ENCODE measurements around the gene STPG1.

The STPG1 gene

GRCh38 chr1:24325587-24326449 is 87.8 kb downstream of the STPG1 start:
- H3K36me3 Mint-ChIP-seq: no peaks in the 10 kb centered on the region
- ATAC-seq (ENCODE audit: low read depth) (no peak), DNase-seq (ENCODE audit: low spot score in 2 of 2) (no peak)
- H3K4me3 Mint-ChIP-seq: no peak overlapping the region
- H3K9me3 Mint-ChIP-seq: no peaks in the 10 kb centered on the region
- peaks cover 6% of the 10 kb centered on the region for H3K4me1 Mint-ChIP-seq
- H3K27me3 Mint-ChIP-seq: peaks cover 4% of the 10 kb centered on the region
- H3K27ac Mint-ChIP-seq: no peak overlapping the region

- DNase-seq (ENCODE audit: low spot score in 2 of 2) (no peak), ATAC-seq (ENCODE audit: low read depth) (no peak)
- Mint-ChIP-seq H3K27ac (no peak overlapping the region), H3K4me1 (peaks cover 6% of the 10 kb centered on the region), H3K27me3 (peaks cover 11% of the 10 kb centered on the region), H3K36me3 (no peaks in the 10 kb centered on the region), H3K9me3 (no peaks in the 10 kb centered on the region), H3K4me3 (no peak overlapping the region)
These were observed 88.7 kb downstream of the STPG1 start for GRCh38 chr1:24324903-24325302.

DNA sequence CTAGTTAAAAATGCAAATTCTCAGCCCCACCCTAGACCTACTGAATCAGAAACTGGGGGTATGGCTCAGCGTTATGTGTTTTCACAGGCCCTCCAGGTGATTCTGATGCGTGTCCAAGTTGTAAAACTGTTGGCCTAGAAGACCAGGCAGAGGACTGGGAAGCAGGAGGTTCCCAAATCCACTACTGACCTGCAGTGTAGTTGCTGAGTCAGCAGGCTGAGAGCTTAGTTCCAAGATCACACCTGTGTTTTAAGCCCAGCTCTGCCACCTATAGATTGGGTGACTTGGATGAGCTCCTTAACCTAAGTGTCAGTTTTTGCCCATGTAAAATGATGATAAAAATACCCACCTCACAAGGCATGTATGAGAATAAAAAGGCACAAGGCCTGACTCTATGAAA is 90.3 kb downstream of the STPG1 start:
- H3K36me3 Mint-ChIP-seq: no peaks in the 10 kb centered on the region
- no peak overlapping the region for H3K27ac Mint-ChIP-seq
- no peaks in the 10 kb centered on the region for H3K9me3 Mint-ChIP-seq
- no peak overlapping the region for H3K4me3 Mint-ChIP-seq
- H3K27me3 Mint-ChIP-seq: peaks cover 15% of the 10 kb centered on the region
- H3K4me1 Mint-ChIP-seq: peaks cover 18% of the 10 kb centered on the region
- DNase-seq (ENCODE audit: low spot score in 2 of 2): no peak
- ATAC-seq (ENCODE audit: low read depth): no peak

DNA sequence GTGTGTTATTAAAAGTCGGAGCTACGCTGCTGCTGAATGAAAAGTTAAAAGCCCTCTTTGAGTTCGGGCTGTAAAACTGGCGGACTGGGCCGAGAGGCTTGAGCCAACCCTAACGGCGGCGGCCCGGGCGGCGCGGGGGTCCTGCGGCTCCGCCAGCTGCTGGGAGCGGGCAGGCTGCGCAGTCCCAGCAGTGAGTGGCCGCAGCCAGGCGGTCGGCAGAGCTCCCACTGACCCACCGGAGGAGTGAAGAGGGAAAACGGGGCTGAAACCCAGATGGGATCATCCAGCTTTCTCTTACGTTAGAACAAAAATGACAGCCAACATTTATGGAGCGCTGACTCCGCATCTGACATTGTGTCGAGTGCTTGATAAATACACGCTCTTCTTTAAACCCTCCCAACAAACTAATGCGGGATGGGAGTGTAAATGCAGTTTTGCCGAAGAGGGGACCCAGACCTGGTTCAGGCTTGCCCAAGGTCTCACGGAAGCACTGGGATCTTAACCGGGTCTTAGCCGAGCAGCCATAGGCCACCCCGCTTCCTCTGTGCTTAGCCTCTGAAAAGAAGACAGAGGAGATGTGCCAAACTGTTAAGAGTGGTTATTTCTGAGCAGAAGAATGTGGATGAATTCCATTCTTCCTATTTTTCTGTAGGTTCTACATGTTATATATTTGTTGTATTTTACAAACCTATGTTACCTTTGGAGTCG is 91.0 kb downstream of the STPG1 start:
- H3K36me3 Mint-ChIP-seq: no peaks in the 10 kb centered on the region
- H3K4me3 Mint-ChIP-seq: peak overlapping the region; percentile 88
- peak; percentile 18 for ATAC-seq (ENCODE audit: low read depth)
- no peaks in the 10 kb centered on the region for H3K9me3 Mint-ChIP-seq
- DNase-seq (ENCODE audit: low spot score in 2 of 2): no peak
- peaks cover 15% of the 10 kb centered on the region for H3K27me3 Mint-ChIP-seq
- H3K27ac Mint-ChIP-seq: peak overlapping the region; percentile 24
- peaks cover 19% of the 10 kb centered on the region for H3K4me1 Mint-ChIP-seq

DNA sequence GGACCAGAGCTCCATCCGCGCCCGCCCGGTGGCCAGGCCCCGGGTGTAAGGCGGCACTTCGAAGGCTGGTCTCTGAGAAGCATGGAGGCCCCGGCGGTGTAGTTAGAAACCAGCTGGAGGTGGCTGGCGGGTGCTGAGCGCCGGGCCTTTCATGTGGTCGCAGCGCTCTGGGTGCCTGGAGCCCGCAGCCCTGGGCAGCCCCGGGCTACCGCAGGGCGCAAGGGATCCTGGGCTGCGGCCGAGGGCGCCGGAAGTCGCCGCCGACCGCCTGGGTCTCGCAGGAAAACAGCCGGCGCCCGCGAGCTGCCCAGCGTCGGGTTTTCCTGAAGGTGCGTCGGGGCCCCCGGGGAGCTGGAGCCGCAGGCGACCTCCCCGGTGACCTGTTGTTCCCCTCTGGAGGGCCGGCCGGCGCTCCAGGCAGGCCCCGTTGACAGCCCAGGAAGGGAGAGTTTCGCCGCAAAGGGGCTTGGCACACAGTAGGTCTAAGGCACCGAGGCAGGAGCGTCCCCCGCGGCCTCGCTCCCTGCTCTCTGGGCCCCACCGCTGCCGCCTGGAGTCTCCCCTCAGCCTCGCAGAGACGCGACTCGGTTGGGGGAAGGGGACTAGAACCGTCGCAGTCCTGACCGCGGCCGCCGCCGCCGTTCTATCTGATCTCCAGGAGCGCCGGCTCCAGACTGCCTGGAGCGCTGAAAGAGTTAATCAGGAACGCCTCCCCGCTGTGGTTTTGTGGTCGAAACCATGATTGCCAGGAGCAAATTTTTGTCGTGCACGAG is 91.7 kb downstream of the STPG1 start:
- no peaks in the 10 kb centered on the region for H3K9me3 Mint-ChIP-seq
- peak overlapping the region; percentile 88 for H3K4me3 Mint-ChIP-seq
- H3K27ac Mint-ChIP-seq: peak overlapping the region; percentile 24
- H3K27me3 Mint-ChIP-seq: peaks cover 15% of the 10 kb centered on the region
- ATAC-seq (ENCODE audit: low read depth): peak; percentile 78
- peaks cover 19% of the 10 kb centered on the region for H3K4me1 Mint-ChIP-seq
- peak; percentile 27 to 49 for DNase-seq (ENCODE audit: low spot score in 2 of 2)
- no peaks in the 10 kb centered on the region for H3K36me3 Mint-ChIP-seq

DNA sequence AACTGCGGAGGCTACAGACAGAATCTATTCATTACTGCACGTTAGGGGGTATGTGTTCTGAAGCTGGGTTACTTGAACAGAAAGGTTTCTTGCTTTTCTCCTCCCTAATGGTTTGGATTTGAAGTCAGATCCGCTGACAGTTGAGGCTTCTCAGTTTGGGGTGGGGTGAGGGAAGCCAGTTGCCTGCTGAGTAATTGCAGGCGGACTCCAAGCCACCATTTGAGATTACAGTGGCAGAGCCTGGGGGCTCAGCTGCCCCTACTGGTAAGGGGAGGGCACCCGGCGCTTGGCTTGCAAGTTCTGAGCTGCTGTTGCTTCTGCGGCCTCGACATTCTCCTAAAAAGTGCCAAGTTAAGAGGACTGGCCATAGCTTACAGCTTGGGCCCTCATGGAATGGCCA is 92.5 kb downstream of the STPG1 start:
- Mint-ChIP-seq H3K27me3 (peaks cover 15% of the 10 kb centered on the region), H3K27ac (no peak overlapping the region), H3K9me3 (no peaks in the 10 kb centered on the region), H3K36me3 (no peaks in the 10 kb centered on the region), H3K4me1 (peaks cover 19% of the 10 kb centered on the region), H3K4me3 (no peak overlapping the region)
- DNase-seq (ENCODE audit: low spot score in 2 of 2) (no peak), ATAC-seq (ENCODE audit: low read depth) (no peak)

DNA sequence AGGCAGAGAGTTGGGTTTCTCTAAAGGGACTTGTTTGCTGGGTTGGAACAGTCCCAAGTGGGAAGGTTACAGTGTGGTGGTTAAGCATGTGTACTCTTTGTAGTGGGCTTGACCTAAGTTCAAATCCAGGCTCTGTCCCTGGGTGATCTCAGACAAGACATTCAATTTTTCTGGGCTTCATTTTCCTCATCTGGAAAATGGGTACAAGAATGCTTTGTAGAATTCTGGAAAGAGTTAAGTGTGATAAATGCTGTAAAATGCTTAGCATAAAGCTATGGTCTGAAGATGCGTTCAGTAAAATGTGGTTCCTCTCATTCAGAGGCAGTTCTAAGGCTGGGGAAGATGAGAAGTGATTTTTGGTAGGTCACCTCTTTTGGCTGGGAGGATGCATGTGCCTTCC is 93.6 kb downstream of the STPG1 start:
- peaks cover 19% of the 10 kb centered on the region for H3K4me1 Mint-ChIP-seq
- H3K27me3 Mint-ChIP-seq: peaks cover 15% of the 10 kb centered on the region
- no peak for DNase-seq (ENCODE audit: low spot score in 2 of 2)
- no peaks in the 10 kb centered on the region for H3K36me3 Mint-ChIP-seq
- no peak overlapping the region for H3K4me3 Mint-ChIP-seq
- no peak overlapping the region for H3K27ac Mint-ChIP-seq
- ATAC-seq (ENCODE audit: low read depth): no peak
- H3K9me3 Mint-ChIP-seq: no peaks in the 10 kb centered on the region

- DNase-seq (ENCODE audit: low spot score in 2 of 2) (no peak), ATAC-seq (ENCODE audit: low read depth) (no peak)
- Mint-ChIP-seq H3K4me3 (peak within 1 kb of the TSS; percentile 17), H3K27ac (no peak within 1 kb of the TSS), H3K9me3 (no peaks in the 10 kb centered on the region), H3K36me3 (no peaks in the 10 kb centered on the region), H3K4me1 (peaks cover 19% of the 10 kb centered on the region), H3K27me3 (peaks cover 15% of the 10 kb centered on the region)
These were observed 94.2 kb downstream of the STPG1 start, which contains the start of gene GRHL3 for GRCh38 chr1:24319312-24319863. GRHL3 (plus strand) TSS chr1:24319357; CDS start chr1:24319552, 195 bp downstream.

GRCh38 chr1:24318615-24319311 is 94.8 kb downstream of the STPG1 start:
- Mint-ChIP-seq H3K9me3 (no peaks in the 10 kb centered on the region), H3K4me1 (peaks cover 19% of the 10 kb centered on the region), H3K27me3 (peaks cover 15% of the 10 kb centered on the region), H3K27ac (no peak overlapping the region), H3K36me3 (no peaks in the 10 kb centered on the region), H3K4me3 (peak overlapping the region; percentile 17)
- no peak for DNase-seq (ENCODE audit: low spot score in 2 of 2)
- peak; percentile 14 for ATAC-seq (ENCODE audit: low read depth)

DNA sequence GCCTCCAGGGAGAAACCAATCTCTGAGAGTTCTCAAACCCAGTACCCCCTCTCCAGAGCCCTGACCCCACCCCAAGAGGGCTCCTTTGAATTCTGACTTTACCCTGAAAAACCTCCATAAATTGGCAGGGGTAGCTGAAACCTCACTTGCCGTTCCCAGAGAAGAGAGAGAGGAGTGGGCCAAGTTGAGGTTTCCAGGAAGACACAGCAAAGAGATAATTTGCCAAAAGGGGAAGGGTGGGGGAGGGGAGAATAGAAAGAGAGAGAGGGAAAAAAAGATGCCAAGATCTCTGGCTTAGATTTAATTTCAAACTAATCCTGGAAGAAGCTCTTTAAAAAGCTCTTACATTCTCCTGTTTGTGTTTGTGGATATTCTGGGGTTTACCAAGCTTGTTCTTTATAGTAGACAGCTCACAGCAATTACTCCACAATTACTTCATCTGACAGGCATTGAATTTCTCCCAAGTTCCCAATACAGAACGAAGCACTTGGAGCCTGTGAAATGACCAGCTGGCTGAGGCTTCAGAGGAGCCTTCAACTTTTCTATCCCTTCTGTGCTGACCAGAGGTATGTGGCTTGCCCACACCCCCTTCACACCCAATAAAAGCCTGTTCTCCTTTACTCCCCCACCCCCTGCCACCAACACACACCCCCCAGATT is 95.5 kb downstream of the STPG1 start:
- Mint-ChIP-seq H3K4me3 (no peak overlapping the region), H3K27me3 (peaks cover 15% of the 10 kb centered on the region), H3K36me3 (no peaks in the 10 kb centered on the region), H3K4me1 (peaks cover 19% of the 10 kb centered on the region), H3K9me3 (no peaks in the 10 kb centered on the region), H3K27ac (no peak overlapping the region)
- DNase-seq (ENCODE audit: low spot score in 2 of 2): no peak
- ATAC-seq (ENCODE audit: low read depth): no peak

GRCh38 chr1:24317081-24317480 is 96.5 kb downstream of the STPG1 start:
- H3K9me3 Mint-ChIP-seq: no peaks in the 10 kb centered on the region
- H3K27me3 Mint-ChIP-seq: peaks cover 13% of the 10 kb centered on the region
- no peak overlapping the region for H3K4me3 Mint-ChIP-seq
- H3K36me3 Mint-ChIP-seq: no peaks in the 10 kb centered on the region
- no peak overlapping the region for H3K27ac Mint-ChIP-seq
- ATAC-seq (ENCODE audit: low read depth) (no peak), DNase-seq (ENCODE audit: low spot score in 2 of 2) (no peak)
- H3K4me1 Mint-ChIP-seq: peaks cover 13% of the 10 kb centered on the region

GRCh38 chr1:24316645-24317044 is 96.9 kb downstream of the STPG1 start:
- Mint-ChIP-seq H3K27me3 (peaks cover 13% of the 10 kb centered on the region), H3K4me1 (peaks cover 13% of the 10 kb centered on the region), H3K9me3 (no peaks in the 10 kb centered on the region), H3K27ac (no peak overlapping the region), H3K36me3 (no peaks in the 10 kb centered on the region), H3K4me3 (no peak overlapping the region)
- DNase-seq (ENCODE audit: low spot score in 2 of 2): no peak
- no peak for ATAC-seq (ENCODE audit: low read depth)

- Mint-ChIP-seq H3K4me1 (peaks cover 13% of the 10 kb centered on the region), H3K36me3 (no peaks in the 10 kb centered on the region), H3K27me3 (peaks cover 9% of the 10 kb centered on the region), H3K9me3 (no peaks in the 10 kb centered on the region), H3K4me3 (no peak overlapping the region), H3K27ac (no peak overlapping the region)
- ATAC-seq (ENCODE audit: low read depth) (no peak), DNase-seq (ENCODE audit: low spot score in 2 of 2) (no peak)
These were observed 98.2 kb downstream of the STPG1 start for GRCh38 chr1:24315391-24315790.

All from memory B cell (primary cell).